D721Med (cell line): ENCODE measurements around the gene RABGAP1.

Experiments used
- DNase-seq: peaks from one replicate; pipeline ENCODE4 v3.0.0; 2011; ENCODE audit warnings: low spot score; ENCODE audit not compliant: insufficient read length
- FAIRE-seq: peaks from 2 replicates; lab custom pipeline; 2011; peaks lifted over from hg19 to GRCh38; lab: Jason Lieb, UNC
- CTCF ChIP-seq: IDR thresholded peaks from 2 replicates; pipeline ENCODE4 v1.5.1; 2012; ENCODE audit warnings: mild to moderate bottlenecking, control low read depth; ENCODE audit not compliant: insufficient read depth; ENCODE audit errors: missing control alignments

RABGAP1 gene

DNA sequence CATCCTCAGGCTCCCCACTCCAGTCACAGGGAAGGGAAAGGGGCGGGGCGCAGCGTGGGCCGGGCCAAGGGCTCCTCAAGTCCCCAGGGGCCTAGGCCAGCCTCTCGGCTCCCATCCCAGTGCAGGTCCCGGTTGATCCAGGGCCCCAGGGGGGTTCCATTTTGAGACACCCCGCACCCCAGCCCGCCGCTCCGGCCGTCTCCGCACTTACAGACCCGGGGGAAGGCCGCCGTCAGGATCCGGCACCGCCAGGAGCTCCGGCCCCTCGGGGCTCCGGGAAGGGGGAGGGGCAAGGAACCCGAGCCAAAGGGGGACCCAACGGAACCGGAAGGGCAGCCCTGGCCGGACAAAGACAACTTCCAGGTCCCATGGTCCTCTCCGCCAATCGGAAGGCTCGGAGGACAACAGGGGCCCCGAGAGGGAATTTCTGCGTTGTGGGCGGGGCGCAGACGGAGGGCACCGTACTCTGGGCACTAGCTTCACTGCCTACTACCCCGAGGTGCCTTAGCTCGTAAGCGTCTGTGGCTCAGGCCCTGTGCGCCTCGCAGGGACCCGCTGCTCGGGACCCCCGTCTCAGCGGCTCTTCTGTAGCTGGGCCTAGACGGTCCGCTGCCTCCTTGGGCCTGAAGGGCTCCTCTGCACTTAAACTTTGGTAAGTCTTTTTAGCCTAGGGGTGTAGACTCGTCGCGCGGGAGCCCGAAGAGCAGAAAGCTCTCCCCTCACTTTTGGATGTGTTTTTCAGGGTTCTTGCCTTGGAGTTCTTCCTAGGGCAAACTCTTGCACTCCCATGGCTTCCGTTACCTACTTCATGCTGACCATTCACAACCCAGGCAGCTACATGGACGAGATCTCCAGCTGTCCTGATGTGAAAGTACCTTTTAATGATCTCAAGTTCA lies 9.3 kb upstream of the RABGAP1 start, which contains the start of gene ZBTB26:
Gene ZBTB26, minus strand, starts transcription at position 287 of the 896 bp plus-strand sequence. CDS start 11,578 bp downstream, outside the sequence.
- peak; percentile 96 for DNase-seq
- no peak for FAIRE-seq
- TF ChIP-seq CTCF, result no peak

DNA sequence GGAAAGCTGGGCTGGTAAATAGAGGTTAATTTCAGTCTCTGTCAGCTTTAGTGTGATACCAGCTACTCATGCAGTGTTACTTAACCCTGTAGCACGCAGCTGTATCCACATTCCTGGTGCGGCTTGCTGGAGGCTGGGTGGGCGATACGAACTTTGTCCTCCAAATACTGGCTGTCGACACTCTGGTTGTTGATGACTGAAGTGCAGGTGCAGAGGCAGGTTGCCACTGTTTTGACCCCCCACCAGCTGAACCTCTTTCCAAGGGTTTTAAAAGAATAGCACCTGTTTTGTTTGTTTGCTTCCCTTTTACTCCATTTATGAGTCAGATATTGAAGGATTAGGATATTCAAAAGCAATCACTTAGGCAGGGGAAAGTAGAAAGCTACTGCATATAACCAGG lies 4.4 kb upstream of the RABGAP1 start:
- DNase-seq (no peak), FAIRE-seq (no peak)

DNA sequence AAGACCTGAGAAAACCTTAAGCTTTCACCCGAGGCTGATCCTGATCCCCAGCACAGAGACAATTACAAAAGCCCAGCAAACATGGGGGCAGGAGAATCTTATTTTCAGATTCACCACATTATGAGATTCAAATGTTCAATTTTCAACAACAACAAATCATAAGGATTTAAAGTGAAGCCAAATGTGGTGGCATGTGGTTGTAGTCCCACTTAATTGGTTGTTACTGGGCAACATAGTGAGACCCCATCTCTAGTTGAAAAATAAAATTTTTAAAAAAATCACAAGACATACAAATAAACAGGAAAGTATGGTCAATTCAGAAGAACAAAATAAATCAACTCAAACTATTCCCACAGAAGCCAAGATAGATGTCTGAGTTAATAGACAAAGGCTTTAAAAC lies 3.9 kb upstream of the RABGAP1 start:
- TF ChIP-seq CTCF, result no peak
- no peak for FAIRE-seq
- DNase-seq, result no peak

More for the DNA sequence above, 4.4 kb upstream of the RABGAP1 start:
- TF ChIP-seq CTCF, result no peak

- no peak for FAIRE-seq
- no peak for DNase-seq
- no peak for TF ChIP-seq CTCF
These were observed 1.2 kb upstream of the RABGAP1 start for GRCh38 chr9:122939601-122940000.

- FAIRE-seq, result no peak
- TF ChIP-seq CTCF, result no peak
- DNase-seq, result no peak
These were observed 419 bp upstream of the RABGAP1 start for GRCh38 chr9:122940454-122940748.

- FAIRE-seq, result no peak
- no peak for DNase-seq
- TF ChIP-seq CTCF, result no peak
These were observed 888 bp downstream of the RABGAP1 start for GRCh38 chr9:122941582-122942234.
